ENCODE data around the gene NDOR1.

NDOR1 gene

DNA sequence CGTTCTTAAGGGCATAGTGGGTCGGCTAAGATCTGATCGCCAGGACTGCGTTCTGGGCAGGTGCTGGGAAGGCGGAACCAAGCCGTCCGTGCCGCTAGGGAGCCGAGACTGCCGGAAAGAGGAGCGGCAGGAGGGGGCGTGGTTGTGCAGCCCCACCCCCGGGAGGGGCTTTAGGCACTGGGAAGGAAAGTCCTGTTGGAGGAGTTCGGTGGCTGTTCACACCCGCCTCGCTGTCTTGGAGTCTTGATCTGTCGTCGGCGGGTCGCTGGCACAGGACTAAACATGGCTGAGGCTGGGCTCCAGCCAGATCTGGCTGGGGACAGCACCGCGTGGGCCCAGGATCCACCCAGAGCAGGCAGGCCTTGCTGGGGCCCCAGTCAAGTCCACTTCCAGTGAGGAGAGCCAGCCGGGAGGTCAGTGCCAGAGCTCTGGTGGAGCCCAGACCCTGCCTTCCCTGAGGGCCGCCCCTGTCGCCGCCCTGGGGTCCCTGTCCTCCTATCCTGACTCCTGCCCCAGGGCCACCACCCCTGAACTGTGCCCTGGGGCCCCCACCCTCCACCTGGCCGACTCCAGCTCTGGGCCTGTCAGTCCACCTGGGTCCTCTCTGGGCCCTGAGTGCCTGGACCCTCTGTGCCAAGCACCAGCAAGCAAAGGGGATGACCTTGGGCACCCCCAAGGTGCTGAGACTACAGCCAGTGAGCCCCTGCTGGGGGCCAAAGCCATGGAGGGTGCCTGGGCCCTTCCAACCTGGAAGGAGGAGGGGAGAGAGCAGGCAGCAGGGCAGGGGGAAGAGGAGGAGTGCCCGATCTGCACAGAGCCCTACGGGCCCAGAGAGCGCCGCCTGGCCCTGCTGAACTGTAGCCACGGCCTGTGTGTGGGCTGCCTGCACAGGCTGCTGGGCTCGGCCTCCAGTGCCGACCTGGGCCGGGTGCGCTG lies 12.0 kb downstream of the NDOR1 start:
- in situ Hi-C loops (cut with MboI; ENCODE audit: low sequenced_read_pairs) = loop anchor here (25.0 kb wide), 1 partner anchor 430 kb away; the partner anchor contains the start of genes CCDC183 and TMEM141

DNA sequence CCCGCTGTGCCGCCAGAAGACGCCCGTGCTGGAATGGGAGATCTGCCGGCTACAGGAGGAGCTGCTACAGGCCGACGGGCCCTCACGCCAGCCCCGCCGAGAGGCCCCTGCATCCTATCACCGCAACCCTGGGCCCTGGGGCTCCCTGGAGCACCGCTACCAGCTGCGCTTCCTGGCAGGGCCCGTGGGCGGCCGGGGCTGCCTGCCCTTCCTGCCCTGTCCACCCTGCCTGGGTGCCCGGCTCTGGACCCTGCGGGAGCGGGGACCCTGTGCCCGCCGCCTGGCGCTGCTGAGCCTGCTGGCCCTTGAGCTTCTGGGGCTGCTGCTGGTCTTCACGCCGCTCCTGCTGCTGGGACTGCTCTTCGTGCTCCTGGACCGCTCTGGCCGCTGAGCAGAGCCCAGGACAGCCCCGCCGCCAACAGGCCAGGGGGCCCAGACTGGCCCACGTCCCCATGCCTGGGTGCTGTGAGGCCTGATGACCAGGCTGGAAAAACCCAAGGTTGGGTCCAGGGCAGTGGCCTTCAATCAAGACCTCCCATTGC lies 12.8 kb downstream of the NDOR1 start:
- in situ Hi-C loops (cut with MboI; ENCODE audit: low sequenced_read_pairs) = loop anchor here (25.0 kb wide), 1 partner anchor 431 kb away; the partner anchor contains the start of genes CCDC183 and TMEM141

DNA sequence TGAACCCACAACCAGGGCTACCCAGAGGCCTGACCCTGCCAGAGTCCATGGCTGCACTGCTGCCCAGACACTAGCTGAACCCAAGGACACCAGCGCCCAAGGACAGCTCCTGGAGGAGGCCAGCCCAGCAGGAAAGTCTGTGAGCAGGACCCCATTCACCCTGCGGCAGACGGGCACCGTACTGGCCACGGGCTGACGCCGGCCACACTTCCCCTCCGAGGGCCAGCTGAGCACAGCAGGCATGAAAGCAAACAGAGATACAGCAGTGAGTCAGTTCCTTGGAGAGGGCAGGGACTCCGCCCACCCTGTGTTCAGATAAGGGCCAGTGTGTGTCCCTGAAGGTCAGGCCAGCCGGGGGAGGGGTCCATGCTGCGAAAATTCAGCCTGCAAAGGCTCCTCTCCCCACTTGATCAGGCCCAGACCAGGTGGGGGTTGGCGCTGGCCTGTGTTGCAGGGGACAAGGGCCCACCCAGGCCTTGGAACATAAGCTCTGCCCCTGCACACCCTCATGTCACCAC lies 13.3 kb downstream of the NDOR1 start:
- in situ Hi-C loops (cut with MboI; ENCODE audit: low sequenced_read_pairs) = loop anchor here (25.0 kb wide), 1 partner anchor 432 kb away; the partner anchor contains the start of genes CCDC183 and TMEM141

- in situ Hi-C loops (cut with MboI; ENCODE audit: low sequenced_read_pairs) = loop anchor here (25.0 kb wide), 1 partner anchor 433 kb away; the partner anchor contains the start of genes CCDC183 and TMEM141
Observed at GRCh38 chr9:137219757-137220316, 14.3 kb downstream of the NDOR1 start.

GRCh38 chr9:137220317-137221094 lies 15.0 kb downstream of the NDOR1 start:
- in situ Hi-C loops (cut with MboI; ENCODE audit: low sequenced_read_pairs) = loop anchor here (25.0 kb wide), 1 partner anchor 433 kb away; the partner anchor contains the start of genes CCDC183 and TMEM141

DNA sequence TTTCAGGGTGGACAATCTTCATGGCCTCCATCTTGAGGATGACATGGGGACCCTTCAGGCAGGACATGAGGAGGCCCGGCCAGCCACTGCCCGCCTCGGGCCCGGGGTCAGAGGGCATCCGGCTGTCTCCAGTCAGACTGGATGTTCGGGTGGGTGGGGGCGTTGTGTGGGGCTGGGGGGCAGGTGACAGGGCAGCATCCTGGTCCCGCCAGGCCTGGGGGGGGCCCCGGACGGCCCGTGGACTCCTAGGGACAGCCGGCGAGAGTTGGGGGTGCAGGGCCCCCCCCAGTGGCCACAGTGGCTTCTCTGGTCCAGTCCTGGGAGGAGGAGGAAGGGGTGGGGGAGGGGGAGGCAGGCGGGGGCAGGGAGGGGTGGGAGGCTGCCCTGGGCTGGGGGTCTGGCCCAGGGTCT lies 15.6 kb downstream of the NDOR1 start:
- in situ Hi-C loops (cut with MboI; ENCODE audit: low sequenced_read_pairs) = loop anchor here (25.0 kb wide), 1 partner anchor 434 kb away; the partner anchor contains the start of genes CCDC183 and TMEM141

GRCh38 chr9:137221506-137222111 lies 16.1 kb downstream of the NDOR1 start:
- in situ Hi-C loops (cut with MboI; ENCODE audit: low sequenced_read_pairs) = loop anchor here (25.0 kb wide), 1 partner anchor 434 kb away; the partner anchor contains the start of genes CCDC183 and TMEM141

- in situ Hi-C loops (cut with MboI; ENCODE audit: low sequenced_read_pairs) = loop anchor here (25.0 kb wide), 1 partner anchor 435 kb away; the partner anchor contains the start of genes CCDC183 and TMEM141
Observed at GRCh38 chr9:137222190-137223077, 16.9 kb downstream of the NDOR1 start, which contains the start of gene RNF208. TSS of gene RNF208 (minus strand) at chr9:137222240. CDS start at chr9:137221212, 1,028 bp downstream.

GRCh38 chr9:137223078-137223970 lies 17.8 kb downstream of the NDOR1 start:
- in situ Hi-C loops (cut with MboI; ENCODE audit: low sequenced_read_pairs) = loop anchor here (25.0 kb wide), 1 partner anchor 436 kb away; the partner anchor contains the start of genes CCDC183 and TMEM141

DNA sequence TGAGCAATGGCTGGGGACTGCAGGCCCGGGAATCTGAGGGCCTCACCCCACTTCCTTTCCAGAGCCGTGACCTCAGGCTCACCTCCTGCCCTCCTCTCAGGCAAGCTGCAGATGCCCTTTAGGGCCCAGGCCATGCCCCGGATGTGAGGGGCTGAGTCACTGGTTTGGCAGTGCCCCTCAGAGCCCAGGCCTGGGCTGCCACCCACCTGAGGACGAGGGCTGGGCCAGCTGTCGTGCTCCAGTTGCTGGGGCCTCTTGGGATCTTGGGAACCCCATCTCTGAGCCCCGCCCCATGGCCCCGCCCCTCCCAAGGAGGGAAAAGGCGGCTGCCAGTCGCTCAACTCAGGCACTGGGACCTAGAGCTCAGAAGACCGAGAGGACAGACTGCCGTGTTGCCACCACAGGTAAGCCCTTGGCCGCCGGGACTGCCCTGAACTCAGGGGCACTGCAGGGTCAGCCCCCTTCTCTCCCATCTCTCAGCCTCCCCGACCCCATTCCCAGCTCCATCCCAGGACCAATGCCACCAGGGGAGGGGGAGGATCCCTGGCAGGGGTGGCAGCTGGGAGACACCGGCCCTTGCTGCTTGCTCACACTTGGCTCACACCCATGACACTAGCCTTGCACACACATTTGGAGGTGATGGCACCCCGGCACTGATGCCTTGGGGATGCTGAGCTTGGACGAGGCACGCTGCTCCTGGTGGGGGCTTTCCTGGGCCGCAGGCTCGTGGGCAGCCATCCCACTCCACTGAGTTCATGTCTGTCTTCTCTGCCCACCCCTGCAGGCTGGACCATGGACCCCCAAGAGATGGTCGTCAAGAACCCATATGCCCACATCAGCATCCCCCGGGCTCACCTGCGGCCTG lies 19.6 kb downstream of the NDOR1 start, which contains the start of gene CYSRT1:
Gene CYSRT1, plus strand, starts transcription at position 345 of the 865 bp plus-strand sequence. Its CDS starts 448 bp downstream, at position 793.
- in situ Hi-C loops (cut with MboI; ENCODE audit: low sequenced_read_pairs) = loop anchor here (5.0 to 25.0 kb wide), 2 partner anchors 103 to 438 kb away; partner anchors contain the start of genes CCDC183 and TMEM141

DNA sequence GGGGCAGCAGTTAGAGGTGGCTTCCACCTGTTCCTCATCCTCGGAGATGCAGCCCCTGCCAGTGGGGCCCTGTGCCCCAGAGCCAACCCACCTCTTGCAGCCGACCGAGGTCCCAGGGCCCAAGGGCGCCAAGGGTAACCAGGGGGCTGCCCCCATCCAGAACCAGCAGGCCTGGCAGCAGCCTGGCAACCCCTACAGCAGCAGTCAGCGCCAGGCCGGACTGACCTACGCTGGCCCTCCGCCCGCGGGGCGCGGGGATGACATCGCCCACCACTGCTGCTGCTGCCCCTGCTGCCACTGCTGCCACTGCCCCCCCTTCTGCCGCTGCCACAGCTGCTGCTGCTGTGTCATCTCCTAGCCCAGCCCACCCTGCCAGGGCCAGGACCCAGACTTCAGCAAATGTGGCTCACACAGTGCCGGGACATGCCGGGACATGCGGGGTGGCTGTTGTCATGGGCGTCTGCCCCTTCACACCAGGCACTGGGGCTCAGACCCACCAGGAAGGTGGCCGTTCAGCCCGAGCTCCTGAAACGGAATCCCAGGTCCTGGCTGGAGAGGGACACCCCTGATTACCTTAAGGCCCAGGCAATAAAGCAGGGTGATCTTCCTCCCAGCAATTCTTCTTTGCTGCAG lies 20.3 kb downstream of the NDOR1 start:
- in situ Hi-C loops (cut with MboI; ENCODE audit: low sequenced_read_pairs) = loop anchor here (5.0 kb wide), 1 partner anchor 104 kb away; no protein-coding TSS in a partner anchor

- in situ Hi-C loops (cut with MboI; ENCODE audit: low sequenced_read_pairs) = loop anchor here (5.0 kb wide), 1 partner anchor 104 kb away; no protein-coding TSS in a partner anchor
Observed at GRCh38 chr9:137226338-137227053, 21.0 kb downstream of the NDOR1 start.

DNA sequence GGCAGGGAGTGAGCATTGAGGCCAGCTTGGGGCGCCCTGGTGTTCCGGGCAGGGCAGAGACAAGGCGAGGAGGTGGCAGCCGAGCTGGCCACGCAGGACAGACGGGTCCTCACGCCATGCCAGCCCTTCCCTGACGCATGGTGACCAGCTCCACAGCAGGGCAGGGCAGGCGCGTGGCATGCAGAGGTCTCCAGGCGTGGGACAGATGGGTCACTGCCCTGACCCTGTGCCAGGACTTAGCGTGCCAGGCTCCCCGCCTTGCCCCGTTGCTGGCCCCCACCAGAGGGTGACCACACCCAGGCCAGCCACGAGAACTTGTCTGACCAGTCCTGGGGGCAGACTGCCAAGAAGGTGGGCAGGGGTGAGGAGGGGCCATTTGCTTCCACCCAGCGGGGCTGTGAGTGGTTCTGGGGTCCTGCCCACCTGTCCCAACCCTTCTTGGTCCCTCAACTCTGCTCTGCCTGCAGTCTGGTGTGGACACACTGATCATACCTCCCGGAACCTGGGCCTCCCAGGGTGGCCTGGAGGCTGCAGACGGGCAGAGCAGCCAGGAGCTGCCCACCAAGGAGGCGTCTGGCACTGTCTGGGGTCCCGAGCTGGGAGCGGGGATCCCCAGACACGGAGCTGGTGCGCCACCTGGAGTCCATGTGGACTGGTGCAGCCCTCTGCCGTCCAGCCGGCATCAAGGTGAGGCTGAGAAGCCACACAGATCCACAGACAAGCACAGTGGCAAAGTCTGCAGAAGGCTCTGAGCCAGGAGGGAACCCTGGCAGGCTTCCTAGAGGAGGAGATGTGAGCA lies 21.8 kb downstream of the NDOR1 start, which contains the start of gene RNF224:
Gene RNF224, plus strand, starts transcription at position 449 of the 799 bp plus-strand sequence. CDS start 834 bp downstream, outside the sequence.
- in situ Hi-C loops (cut with MboI; ENCODE audit: low sequenced_read_pairs) = loop anchor here (5.0 kb wide), 1 partner anchor 105 kb away; no protein-coding TSS in a partner anchor

All from HL-60/S4 (cell line).